Measurements from ENCODE around the gene IGF2. TPM values are rescaled to one million over a fixed set of nuclear protein-coding genes. Genes with fewer than 3 reads are reported as not detected.

IGF2 gene
- total and polyA plus RNA-seq, 2 donors (not counting 1 experiment from before 2014, with no cell fraction given): not detected

DNA sequence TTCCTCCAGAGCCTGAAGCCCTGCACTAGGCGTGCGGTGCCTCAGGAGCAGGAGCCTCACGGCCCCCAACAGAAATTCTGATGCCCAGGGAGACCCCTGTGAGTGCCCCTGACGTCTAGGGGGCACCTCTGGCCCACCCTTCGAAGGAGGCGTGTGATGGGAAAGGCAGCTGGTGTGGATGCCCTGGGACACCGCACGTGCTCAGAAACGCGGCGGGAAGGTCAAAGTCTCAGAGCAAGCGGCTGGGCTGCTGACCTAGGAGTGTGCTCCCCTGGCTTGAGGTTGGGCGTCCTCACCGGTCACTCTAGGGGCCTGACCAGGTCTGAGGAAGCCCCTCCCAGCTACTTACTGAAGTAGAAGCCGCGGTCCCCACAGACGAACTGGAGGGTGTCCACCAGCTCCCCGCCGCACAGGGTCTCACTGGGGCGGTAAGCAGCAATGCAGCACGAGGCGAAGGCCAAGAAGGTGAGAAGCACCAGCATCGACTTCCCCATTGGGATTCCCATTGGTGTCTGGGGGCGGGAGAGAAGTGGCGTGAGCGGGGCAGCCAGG is 4.1 kb downstream of the IGF2 start:
- peaks cover 30% of the 10 kb centered on the region for H3K27me3 Mint-ChIP-seq
- DNase-seq: no peak
- H3K9me3 Mint-ChIP-seq (ENCODE audit: insufficient read depth): peaks cover 4% of the 10 kb centered on the region

More for the DNA sequence above, 4.1 kb downstream of the IGF2 start:
- intact Hi-C loops (cut with micrococcal nuclease): no loop called here
- Histone ChIP-seq H3K27ac (ENCODE audit: low read length in 2 of 2) (no peak overlapping the region), H3K4me3 (ENCODE audit: control extremely low read depth in 1 of 5, extremely low read depth in 1 of 5, insufficient read depth in 1 of 5, low read depth in 2 of 5, low read length in 4 of 5) (no peak overlapping the region), H3K36me3 (replicated peaks in 1 of 2; ENCODE audit: control extremely low read depth in 1 of 2, control insufficient read depth in 1 of 2, extremely low read depth in 1 of 2, insufficient read depth in 2 of 2, low read length in 1 of 2) (no peaks in the 10 kb centered on the region), H3K9ac (ENCODE audit: low read length) (no peak overlapping the region), H3K4me2 (replicated peaks; ENCODE audit: low read depth, low read length, poor library complexity, severe bottlenecking) (no peak overlapping the region), H3K9me3 (ENCODE audit: control extremely low read depth in 1 of 3, control insufficient read depth in 2 of 3, insufficient read depth in 1 of 3, low read length in 2 of 3) (peaks cover 0 to 3% (median 0%) of the 10 kb centered on the region in 3 donors), H3K27me3 (replicated peaks in 1 of 4; ENCODE audit: control extremely low read depth in 1 of 4, control insufficient read depth in 3 of 4, insufficient read depth in 4 of 4, low read length in 3 of 4) (peaks cover 0 to 52% (median 13%) of the 10 kb centered on the region in 4 experiments), H3K79me2 (ENCODE audit: control insufficient read depth, insufficient read depth, low read length) (no peaks in the 10 kb centered on the region), H2AFZ (ENCODE audit: insufficient read depth, low read depth, low read length, poor library complexity, severe bottlenecking) (no peak overlapping the region), H3K4me1 (ENCODE audit: control insufficient read depth in 2 of 2, insufficient read depth in 2 of 2, low read length in 2 of 2) (peaks cover 15% of the 10 kb centered on the region in 2 donors), H4K20me1 (ENCODE audit: control insufficient read depth, insufficient read depth, low read length, poor library complexity, severe bottlenecking) (no peaks in the 10 kb centered on the region)
- WGBS (ENCODE audit: insufficient coverage): 88% methylated on average over 23 of the region's 26 CpGs
- Mint-ChIP-seq H3K27ac (no peak overlapping the region), H3K4me3 (no peak overlapping the region), H3K4me1 (peaks cover 13% of the 10 kb centered on the region)
- ATAC-seq (ENCODE audit: low read depth): no peak
- CTCF ChIA-PET: interaction anchor here (1.4 kb wide), 1 partner anchor 16 kb away, joined by 4 read pairs; no protein-coding TSS in a partner anchor
- POLR2A ChIA-PET: no interaction called here
- TF ChIP-seq, protein P1, sequence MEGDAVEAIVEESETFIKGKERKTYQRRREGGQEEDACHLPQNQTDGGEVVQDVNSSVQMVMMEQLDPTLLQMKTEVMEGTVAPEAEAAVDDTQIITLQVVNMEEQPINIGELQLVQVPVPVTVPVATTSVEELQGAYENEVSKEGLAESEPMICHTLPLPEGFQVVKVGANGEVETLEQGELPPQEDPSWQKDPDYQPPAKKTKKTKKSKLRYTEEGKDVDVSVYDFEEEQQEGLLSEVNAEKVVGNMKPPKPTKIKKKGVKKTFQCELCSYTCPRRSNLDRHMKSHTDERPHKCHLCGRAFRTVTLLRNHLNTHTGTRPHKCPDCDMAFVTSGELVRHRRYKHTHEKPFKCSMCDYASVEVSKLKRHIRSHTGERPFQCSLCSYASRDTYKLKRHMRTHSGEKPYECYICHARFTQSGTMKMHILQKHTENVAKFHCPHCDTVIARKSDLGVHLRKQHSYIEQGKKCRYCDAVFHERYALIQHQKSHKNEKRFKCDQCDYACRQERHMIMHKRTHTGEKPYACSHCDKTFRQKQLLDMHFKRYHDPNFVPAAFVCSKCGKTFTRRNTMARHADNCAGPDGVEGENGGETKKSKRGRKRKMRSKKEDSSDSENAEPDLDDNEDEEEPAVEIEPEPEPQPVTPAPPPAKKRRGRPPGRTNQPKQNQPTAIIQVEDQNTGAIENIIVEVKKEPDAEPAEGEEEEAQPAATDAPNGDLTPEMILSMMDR (IDR thresholded peaks at IDR 0.05): no peak
- TF ChIP-seq EZH2 (IDR thresholded peaks at IDR 0.05; ENCODE audit: borderline replicate concordance, insufficient read depth, low read depth, low read length, poor library complexity, severe bottlenecking): no peak

All from B cell (primary cell).